Inflammatory macrophage treated with lipopolysaccharide for 1 hour (primary cell): ENCODE results near the gene MARK4.

Experiments used
- DNase-seq, 2 donors: peaks; one replicate each; pipeline ENCODE4 v3.0.0-alpha.2; 2020 to 2022

MARK4 gene

GRCh38 chr19:45344621-45345505 is 93.8 kb downstream of the MARK4 start:
- DNase-seq: no peak

GRCh38 chr19:45345506-45345860 is 94.4 kb downstream of the MARK4 start:
- DNase-seq: no peak

- DNase-seq: no peak
Observed at GRCh38 chr19:45346449-45346848, 95.4 kb downstream of the MARK4 start.

- no peak for DNase-seq
Observed at GRCh38 chr19:45347570-45348366, 96.7 kb downstream of the MARK4 start.

- DNase-seq: no peak
Observed at GRCh38 chr19:45348367-45349125, 97.5 kb downstream of the MARK4 start.

- DNase-seq: no peak
Observed at GRCh38 chr19:45349126-45349415, 98.0 kb downstream of the MARK4 start.

- no peak for DNase-seq
Observed at GRCh38 chr19:45349430-45349941, 98.4 kb downstream of the MARK4 start.

GRCh38 chr19:45350477-45351058 is 99.5 kb downstream of the MARK4 start:
- DNase-seq: no peak

- DNase-seq: no peak
Observed at GRCh38 chr19:45351401-45351952, 100.4 kb downstream of the MARK4 start.

GRCh38 chr19:45352062-45352461 is 101.0 kb downstream of the MARK4 start:
- no peak for DNase-seq

- no peak for DNase-seq
Observed at GRCh38 chr19:45352471-45352870, 101.4 kb downstream of the MARK4 start.

- no peak for DNase-seq
Observed at GRCh38 chr19:45352914-45353796, 102.1 kb downstream of the MARK4 start.

- DNase-seq: no peak
Observed at GRCh38 chr19:45354241-45354842, 103.3 kb downstream of the MARK4 start.
